Gastrocnemius medialis (tissue), 4 donors: ENCODE data around the gene SAMD11.

Source experiments
- POLR2A ChIP-seq, 2 donors: fragments of 450-650 bp; IDR thresholded peaks; one replicate each; pipeline ENCODE4 v1.6.1; 2017; ENCODE audit warnings: antibody characterized with exemption in 2 of 2, mild to moderate bottlenecking in 2 of 2, moderate library complexity in 2 of 2
- TF ChIP-seq, protein P1 (sequence below), 5 experiments: fragments of 450-650 bp in 3 of 5; fragments of 200-600 bp in 2 of 5; sonication (generic) in 2 of 5; IDR thresholded peaks in 4 of 5; conservative IDR thresholded peaks in 1 of 5; 1 replicate in 4 of 5; 2 replicates in 1 of 5; pipeline ENCODE4 v1.5.1; 2016 to 2019; ENCODE audit warnings: antibody characterized with exemption in 5 of 5, mild to moderate bottlenecking in 3 of 5, moderate library complexity in 3 of 5

DNA sequence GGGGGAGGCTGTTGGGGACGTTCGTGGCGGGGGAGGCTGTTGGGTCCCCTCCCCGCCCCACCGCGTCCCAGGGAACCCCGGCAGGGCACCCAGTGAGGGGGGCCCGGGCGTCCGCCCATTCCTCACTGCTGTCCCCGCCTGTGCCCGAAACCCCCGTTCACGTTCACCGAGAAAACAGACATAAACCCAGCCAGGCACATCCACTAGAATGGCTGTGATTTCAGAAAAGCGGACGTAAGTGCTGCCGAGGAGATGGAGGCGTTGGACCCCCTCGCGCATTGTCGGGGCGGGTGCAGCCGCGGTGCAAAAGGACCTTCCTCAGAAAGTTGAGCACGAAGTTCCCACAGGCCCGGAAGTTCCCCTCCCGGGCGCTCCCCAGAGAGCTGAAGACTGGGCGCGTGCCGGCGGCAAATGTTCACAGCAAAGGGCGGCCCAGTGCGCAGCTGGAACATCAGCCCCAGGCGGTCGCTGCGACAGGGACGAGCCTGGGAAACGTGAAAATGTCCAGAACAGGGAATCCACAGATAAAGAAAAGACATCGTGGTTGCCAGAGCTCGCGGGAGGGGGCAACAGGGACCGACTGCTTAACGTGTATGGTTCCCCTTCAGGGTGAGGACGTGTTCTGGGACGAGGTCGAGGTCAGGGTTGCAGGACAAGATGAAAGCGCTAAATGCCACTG lies 18.5 kb upstream of the SAMD11 start:
- TF ChIP-seq, protein P1, sequence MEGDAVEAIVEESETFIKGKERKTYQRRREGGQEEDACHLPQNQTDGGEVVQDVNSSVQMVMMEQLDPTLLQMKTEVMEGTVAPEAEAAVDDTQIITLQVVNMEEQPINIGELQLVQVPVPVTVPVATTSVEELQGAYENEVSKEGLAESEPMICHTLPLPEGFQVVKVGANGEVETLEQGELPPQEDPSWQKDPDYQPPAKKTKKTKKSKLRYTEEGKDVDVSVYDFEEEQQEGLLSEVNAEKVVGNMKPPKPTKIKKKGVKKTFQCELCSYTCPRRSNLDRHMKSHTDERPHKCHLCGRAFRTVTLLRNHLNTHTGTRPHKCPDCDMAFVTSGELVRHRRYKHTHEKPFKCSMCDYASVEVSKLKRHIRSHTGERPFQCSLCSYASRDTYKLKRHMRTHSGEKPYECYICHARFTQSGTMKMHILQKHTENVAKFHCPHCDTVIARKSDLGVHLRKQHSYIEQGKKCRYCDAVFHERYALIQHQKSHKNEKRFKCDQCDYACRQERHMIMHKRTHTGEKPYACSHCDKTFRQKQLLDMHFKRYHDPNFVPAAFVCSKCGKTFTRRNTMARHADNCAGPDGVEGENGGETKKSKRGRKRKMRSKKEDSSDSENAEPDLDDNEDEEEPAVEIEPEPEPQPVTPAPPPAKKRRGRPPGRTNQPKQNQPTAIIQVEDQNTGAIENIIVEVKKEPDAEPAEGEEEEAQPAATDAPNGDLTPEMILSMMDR (IDR thresholded peaks at IDR 0.05 in 4 of 5, conservative IDR thresholded peaks at IDR 0.05 in 1 of 5), result no peak
- TF ChIP-seq POLR2A (IDR thresholded peaks at IDR 0.05), result no peak
